NCI-H2227 treated with DMSO at 0.1 percent for 48 hours (cell line): Measurements from ENCODE around the gene SOX6.

Source experiments
- DNase-seq: peaks from one replicate; lab custom pipeline; 2025; lab: John Stamatoyannopoulos, UW

Gene SOX6

DNA sequence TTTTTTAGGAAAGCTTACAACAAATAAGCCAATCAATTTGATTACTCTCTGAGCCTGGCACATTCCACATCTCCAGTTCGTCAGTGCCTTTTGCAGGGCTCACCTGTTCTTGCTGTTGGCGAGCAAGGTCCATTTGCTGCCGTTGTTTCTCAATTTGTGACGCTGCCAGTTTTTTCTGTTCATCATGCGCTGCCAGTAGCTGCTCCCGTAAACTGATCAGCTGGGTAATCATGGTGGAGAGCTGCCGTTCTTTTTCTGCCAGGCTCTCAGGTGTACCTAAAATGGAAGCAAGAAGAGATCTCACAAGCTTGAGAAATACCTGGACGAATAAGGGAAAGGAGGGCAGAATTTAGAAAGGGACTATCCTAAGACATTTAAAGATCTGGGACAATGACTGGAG, 169.7 kb downstream of the SOX6 start:
- DNase-seq = no peak

DNA sequence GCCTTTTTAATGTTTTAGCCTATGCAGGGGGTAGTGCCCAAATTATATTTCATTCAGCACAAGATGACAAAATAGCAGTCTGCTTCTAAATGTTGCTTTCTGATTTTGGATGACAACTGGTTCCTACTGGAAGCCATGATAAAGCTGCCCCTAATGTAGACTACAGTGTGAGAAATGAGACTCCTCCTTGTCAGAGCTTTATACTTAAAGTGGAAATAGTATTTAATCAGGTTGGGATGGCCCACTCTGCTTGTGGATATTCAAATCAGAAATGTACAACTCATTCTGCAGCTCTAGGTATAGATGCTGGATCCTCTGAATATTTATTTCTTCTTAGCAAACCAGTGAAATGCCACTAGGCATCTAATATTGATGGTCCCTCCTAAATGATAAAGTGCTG, 171.3 kb downstream of the SOX6 start:
- no peak for DNase-seq

DNA sequence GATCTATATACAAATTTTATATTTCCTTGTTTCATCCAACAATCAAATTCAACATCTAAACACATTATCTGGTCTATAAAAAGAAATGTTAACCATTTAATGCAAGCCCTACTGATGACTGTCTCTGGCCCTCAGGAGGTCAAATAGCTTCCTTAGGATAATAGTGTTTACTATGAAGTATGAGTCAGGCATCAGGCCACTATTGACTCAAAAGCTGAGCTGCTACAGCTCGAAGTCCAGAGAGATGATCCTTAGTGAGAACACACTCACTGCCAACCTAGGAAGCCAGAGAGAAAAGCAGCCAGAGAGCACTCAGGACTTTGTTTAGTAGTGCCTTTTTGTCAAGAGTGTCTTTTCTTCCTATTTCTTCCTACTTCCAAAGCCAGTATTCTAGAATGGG, 171.8 kb downstream of the SOX6 start:
- DNase-seq = no peak

DNA sequence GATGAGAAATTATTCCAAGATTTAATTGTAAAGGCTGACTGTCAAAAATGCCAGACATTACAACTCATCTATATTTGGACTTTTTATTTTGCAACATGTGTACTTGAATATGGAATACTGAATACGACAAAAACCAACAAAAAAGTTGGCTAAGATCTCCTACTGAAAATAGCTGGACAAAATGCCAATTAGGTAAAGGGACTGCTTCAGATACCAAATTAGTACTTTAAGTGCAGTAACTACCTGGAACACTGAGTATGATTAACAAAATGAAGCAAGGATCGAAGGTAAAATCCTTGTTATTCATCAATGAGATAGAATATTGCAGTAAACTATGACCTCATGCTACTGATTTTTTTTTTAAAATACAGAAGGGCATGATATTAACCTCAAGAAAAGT, 173.8 kb downstream of the SOX6 start:
- no peak for DNase-seq

DNA sequence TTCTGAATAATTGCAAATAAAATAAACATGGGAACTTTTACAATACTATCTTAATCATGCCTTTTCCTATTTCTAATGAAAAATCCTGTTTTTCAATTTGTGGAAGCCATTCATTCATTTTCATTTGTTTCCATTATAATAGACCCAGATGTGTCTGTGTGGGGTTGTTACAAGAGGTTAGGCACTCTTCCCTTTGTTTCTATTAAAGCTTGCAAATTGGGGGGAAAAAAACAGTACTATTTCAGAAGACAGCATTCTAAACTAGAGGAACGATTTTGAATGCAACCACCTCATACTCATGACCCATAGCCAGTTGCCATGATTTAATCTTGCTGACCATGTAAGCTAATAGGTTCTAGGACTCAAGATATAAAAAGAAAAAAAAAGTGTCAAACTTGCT, 175.5 kb downstream of the SOX6 start:
- no peak for DNase-seq

DNA sequence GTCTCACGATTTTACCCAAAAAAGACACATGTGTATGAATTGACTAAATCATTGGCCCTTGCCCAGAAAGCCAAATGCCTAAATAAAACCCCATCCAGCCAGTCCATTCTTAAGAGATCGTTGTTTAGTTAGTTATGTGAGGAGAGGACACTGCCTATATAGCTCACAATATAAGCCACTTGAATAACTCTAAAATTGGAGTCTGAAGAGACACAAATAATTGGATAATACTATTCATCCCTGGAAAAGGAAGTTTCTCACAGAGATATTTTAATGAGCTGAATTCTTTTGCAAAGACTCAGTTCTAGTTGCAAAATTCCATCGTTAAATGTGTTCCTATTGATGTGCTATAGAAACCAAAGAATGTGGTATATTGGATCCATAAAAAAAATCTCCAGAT, 176.7 kb downstream of the SOX6 start:
- no peak for DNase-seq

DNA sequence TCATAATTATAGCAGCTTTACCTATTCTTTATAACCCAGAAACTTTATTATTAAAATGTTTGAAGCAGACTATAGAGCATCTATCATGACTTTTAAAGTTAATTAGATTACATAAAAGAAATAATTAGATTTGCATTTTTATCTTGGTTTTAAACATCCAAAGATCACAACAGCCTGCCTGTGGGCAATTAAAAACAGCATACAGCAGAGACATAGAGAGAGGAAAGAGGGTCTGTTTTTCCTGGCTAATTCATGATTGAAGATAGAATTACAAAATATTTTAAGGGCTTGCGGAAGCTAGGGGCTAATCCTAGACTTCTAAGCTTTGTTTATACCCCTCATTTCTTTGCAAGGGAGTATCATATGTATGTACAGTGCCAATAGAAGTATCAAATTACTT, 178.1 kb downstream of the SOX6 start:
- no peak for DNase-seq

DNA sequence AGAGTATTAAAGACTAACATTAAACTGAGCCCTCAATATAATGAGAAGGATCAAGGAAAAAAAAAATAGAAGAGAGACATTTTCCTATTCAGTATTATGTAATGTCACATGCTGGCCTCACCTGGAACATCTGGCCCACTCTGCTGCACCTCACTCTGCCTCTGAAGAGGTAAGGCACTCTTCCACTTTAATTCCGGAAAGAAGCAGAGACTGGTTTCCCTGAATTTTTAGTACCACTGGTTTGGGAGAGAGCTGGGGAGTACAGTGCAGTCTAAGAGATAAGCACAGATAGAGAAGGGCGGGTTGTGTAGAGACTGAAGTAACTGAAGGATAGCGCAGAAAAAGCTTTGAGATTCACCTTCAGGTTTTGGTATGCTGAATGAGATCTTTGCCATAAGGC, 178.7 kb downstream of the SOX6 start:
- no peak for DNase-seq

DNA sequence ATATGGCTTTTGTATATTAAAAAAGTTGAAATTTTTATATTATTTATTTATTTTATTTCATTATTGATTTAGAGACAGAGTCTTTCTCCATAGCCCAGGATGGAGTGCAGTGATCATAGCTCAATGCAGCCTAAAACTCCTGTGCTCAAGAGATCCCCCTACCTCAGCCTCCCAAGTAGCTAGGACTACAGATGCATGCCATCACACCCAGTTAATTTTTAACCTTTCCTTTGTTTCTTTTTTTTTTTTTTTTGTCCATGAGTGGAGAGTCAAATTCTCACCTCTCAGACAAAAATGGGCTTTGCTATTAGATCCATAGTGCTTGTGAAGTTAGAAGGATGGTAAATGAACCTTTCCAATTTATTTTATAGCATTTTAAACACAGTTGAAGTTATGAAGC, 182.5 kb downstream of the SOX6 start:
- DNase-seq = no peak

DNA sequence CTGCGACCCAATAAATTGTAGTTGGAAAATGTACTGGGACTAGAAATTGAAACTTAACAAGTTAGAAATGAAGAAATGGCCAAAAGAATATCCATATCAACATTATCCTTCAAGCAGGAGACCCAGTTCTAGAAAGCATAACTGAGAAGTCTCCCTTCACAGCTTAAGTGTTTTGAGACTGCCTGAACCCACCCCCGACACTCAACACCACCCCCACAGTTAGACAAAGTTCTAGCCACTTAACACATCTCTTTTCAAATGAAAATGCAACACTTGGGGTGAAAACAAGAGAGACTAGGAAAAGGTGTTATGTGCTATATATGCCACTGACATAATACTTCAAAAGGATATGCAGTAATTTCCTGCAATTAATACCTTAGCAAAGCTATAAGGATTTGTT, 184.5 kb downstream of the SOX6 start:
- DNase-seq = no peak

DNA sequence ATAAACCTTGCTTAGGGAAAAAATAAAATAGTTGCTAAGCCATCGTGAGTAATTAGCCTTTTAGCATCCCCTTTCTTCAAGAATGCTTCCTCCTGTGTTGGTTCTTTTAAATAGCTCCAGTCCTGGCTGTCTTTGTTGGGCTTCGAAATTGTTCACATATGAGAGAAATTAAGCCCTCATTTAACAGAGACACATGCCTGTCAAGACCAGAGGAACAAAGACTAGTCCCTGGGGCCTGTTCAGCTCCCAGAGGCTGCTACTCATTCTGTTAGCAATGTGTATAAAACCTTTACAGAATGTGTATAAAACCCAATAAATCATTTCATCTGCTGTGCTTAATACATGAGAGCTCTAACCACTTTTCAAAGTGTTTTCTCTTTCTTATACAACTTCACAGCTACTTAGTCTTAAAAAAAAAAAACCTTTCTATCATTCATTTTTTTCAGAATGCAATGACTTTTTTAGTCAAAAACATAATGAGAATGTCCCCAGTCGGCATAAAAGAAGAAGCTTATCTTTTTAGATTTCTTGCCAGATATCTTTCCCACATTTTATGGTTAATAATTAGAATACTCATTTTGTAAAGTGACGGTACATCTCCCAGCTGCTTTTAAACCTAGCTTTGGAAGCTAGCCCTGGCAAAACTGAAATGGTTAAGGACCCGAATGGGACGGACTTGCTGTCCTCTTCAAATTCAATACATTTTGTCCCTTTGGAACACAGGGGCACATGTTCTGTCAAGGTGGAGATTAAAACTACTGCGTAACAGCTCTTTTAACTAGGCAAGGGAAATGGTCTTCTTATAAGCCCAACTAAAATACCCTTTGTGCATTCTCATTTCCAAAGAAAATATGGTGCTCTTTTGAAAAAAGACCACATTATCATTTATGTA, 186.1 kb downstream of the SOX6 start:
- DNase-seq = no peak

DNA sequence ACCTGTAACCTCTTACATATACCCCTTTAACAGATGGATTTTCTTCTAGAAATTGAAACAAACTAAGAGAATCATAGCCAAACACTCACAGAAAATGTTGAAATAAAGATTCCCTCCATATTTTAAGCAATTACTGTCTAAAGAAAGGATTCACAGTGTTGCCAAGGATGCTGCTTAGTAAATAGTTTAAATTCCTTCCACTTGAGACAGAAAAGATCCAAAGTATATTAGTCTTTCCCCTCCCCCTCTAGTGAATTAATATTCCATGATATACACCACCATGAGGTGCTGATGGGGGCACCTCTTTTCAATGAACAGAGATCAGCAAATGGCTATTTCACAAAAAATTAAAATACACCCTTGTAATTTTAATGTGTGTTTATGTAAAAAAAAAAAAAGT, 186.8 kb downstream of the SOX6 start:
- DNase-seq = no peak

DNA sequence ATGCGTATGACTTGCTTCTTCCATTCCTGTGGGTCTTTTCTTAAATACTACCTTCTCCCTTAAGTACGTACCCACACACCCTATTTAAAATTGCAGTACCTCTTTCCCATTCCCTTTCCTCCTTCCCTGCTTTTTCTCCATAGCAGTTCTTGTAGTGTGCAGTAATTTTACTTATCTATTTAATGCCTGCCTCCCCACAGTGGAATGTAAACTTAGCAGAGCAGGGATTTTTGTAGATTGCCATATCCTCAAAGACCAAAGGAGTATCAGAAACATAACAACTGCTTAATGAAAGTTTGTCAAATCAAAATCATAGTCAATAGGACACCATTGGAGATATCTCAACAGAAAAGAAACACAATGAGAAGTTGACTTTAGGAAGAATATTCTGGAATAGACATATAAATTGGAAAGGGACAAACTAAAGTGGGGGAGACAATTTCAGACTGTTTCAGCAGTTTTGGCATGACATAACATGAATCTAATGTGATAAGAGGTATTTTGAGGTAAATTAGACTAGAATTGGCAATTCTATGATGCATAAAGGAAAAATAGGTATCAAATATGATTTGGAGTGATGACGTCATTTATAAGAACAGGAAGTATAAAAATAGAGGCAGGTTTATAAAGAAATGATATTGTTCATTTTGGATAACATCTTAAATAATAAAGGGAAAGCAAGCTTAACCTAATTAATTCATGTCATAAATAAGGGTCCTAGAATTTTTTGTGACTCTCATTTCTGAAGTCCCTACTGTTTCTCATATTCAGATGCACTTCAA, 188.4 kb downstream of the SOX6 start:
- no peak for DNase-seq

DNA sequence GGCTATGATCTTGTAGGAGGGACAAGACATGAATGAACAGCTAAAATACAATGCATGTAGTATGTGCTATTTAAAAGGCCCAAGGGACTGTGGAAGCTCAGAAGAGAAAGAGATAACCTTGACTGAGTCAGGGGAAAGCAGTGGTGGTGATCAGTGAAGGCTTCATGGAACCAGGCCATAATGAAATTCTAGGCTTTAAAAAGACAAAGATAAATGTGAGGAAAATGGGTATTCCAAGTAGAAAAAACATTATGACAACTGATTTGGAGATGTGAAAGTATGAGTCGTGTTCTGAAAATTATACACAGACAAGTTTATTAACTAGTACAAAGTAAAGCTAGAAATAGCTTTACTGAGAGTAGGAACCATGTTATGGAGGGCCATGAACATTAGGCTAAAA, 189.8 kb downstream of the SOX6 start:
- no peak for DNase-seq

DNA sequence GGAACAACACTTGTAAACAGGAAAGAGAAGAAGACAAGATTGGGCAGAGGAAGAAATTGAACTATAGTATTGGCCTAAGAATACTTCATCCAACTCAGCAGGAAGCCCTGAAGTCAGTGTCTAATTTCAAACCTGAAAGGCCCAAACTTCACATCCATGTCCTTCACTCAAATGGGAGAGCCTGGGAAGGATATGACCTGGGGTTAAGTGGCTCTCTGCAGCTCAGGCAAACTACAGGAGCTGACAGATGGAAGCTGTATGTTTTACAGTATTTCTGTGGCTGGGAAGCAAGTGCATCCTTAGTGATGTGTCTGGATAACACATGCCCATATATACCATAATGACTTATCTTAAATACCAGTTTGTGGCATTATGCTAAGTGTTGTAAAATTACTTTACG, 196.2 kb downstream of the SOX6 start:
- DNase-seq = peak; percentile 75

DNA sequence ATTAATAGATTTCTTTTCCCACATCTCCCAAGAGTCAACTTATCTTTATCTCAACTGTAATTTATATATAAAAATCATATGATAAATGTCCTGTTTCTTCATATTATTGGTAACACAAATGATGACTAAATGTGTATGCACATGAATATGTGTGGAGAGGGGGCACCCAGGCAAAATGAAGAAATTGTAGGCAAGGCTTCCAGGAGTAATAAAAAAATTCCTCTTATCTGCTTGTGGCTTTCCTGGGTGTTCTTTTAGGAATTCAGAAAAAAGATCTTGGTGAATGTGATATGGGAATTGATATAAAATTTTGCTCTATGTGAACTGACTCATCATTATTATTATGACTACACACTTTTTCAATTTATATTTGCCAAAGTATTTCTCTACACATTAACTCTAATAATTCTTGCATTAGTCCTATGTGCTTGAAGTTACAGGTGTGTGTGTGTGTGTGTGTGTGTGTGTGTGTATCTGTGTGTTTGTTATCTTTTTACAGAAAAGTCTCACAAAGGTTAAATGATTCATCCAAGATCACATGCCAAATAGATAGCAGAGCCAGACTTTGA, 197.8 kb downstream of the SOX6 start:
- no peak for DNase-seq

DNA sequence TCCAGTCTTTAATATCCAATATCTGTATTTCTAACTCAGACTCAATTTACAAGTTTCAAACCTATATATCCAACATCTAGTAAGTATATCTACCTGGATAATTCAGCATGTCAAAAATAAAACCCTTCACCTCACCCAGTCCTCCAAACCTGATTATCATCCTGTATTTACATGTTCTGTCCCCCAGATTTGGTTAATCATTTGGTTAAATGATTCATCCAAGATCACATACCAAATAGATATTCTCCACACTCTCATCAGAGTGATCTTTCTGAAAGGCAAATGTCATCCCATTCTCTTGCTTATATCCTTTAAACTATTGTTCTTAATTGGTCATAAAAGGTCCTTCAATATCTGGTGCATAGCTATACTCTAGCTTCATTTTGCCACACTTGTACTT, 199.0 kb downstream of the SOX6 start:
- no peak for DNase-seq

DNA sequence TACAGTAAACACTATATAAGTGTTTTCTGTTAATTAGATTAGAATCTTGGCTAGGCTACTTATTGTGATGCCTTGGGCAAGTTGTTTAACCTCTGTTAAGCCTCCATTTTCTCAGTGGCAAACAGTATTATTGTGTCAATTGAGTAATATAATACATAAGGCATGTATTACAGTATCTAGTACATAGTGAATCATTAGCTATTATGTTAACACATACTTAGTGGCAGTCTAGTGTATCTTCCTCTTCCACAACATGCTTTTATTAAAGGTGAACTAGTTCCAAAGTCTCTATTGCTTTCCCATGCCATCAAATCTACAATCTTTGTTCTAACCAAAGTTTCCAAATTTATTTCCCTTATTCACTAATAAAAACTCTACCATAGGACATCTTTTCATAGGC, 200.9 kb downstream of the SOX6 start:
- no peak for DNase-seq

DNA sequence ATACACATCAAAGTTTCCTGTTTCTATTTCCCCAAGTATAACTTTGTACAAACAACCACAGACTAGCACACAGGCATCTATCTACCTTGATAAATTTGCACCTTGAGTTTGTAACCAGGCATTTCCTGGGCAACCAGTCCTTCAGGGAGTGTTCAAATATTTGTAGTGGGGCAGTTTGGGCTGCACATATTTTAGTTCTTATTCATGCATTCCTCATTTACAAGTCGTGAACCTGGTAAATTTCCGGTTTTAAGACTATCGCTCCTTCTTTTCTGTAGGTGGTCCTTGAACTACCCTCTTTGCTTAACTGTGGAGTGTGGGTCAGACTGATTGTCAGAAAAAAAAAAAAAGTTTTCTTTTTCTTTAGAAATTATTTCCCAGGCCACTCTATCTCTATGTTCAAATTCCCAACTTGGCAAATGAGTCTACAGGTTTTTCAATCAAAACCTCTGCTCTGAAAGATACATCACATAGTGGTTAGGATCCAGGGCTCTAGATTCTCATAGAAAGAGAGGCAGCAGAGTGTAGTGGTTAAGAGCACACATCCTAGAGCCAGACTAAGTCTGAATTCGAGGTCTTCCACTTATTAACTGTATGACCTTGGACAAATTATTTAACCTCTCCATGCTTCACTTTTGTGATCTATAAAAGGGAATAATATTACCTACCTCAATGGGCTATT, 201.5 kb downstream of the SOX6 start:
- DNase-seq = no peak

DNA sequence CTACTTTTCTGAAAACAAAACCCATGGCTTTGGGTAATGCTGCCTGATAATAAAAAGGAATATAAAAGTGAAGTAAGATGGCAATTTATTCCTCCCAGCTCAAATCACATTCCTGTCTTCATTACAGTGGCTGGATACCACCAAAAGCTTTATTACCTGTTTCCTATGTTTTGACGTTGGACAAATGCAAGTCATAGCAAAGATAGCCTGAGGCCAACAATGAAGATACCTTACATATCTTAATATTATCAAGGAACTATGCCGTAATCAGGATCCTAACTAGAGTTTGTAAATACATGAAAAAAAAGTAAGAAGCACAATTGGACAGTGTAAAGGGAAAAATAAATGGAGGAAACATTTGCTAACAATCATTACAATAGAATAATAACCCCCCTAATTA, 202.4 kb downstream of the SOX6 start:
- DNase-seq = no peak

DNA sequence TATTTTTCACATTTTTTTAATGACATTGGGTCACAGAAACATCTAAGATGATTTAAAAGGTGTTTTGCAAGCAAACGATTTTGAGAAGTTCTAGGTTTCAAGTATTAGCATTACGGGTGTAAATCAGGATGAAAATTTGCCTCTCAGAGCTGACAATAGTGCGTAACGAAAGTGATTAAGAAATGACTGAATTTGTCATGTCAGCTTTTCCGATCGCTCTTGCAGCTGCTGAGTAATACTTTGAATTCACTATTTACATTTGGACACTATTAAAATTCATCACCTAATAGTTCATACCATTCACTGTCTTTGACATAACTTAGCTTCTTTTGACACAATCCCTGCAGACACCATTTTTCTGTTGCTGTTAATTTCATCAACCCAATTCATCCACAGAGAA, 205.2 kb downstream of the SOX6 start:
- no peak for DNase-seq

DNA sequence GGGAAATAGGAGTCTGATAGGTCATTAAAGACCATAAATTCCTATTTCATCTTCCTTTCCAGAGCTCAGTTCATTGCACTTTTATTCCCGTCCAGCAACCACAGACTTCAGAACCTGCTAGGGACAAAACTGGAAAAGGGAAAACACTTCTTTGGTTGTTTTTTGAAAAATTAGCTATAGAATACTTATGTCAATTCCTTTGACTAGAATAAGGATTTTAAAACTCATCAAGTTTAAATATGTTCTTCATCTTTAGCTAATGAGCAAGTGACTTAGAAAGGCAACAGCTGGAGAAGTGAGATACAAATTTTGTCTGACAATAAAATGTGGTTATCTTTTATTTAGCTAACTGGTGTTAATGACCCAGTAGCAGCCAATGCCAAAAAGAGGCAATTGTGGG, 206.9 kb downstream of the SOX6 start:
- no peak for DNase-seq
